ENCODE results near the gene GNG3. TPM values are rescaled to one million over a fixed set of nuclear protein-coding genes. Genes with fewer than 3 reads are reported as not detected.
"Not testable (repeated sequence)": the region's sequence is repeated elsewhere in the genome, so short reads cannot be mapped to it uniquely, and the experiment has no call there.

Gene GNG3
- total RNA-seq, 1 donor from 2014 or later, result not detected

GRCh38 chr11:62737196-62737595, 29.7 kb downstream of the GNG3 start:
- Histone ChIP-seq H3K27ac (no peak overlapping the region), H3K36me3 (peaks cover 84% of the 10 kb centered on the region), H3K9me3 (no peaks in the 10 kb centered on the region), H3K27me3 (no peaks in the 10 kb centered on the region), H3K4me1 (no peaks in the 10 kb centered on the region), H3K4me3 (no peak overlapping the region)
- TF ChIP-seq, protein P1, sequence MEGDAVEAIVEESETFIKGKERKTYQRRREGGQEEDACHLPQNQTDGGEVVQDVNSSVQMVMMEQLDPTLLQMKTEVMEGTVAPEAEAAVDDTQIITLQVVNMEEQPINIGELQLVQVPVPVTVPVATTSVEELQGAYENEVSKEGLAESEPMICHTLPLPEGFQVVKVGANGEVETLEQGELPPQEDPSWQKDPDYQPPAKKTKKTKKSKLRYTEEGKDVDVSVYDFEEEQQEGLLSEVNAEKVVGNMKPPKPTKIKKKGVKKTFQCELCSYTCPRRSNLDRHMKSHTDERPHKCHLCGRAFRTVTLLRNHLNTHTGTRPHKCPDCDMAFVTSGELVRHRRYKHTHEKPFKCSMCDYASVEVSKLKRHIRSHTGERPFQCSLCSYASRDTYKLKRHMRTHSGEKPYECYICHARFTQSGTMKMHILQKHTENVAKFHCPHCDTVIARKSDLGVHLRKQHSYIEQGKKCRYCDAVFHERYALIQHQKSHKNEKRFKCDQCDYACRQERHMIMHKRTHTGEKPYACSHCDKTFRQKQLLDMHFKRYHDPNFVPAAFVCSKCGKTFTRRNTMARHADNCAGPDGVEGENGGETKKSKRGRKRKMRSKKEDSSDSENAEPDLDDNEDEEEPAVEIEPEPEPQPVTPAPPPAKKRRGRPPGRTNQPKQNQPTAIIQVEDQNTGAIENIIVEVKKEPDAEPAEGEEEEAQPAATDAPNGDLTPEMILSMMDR (IDR thresholded peaks at IDR 0.05), result no peak
- intact Hi-C loops (cut with DNase I), result no loop called here
- no peak for DNase-seq
- no peak for ATAC-seq

- no peaks in the 10 kb centered on the region for H3K27me3 ChIP-seq
- no peak overlapping the region for H3K4me3 ChIP-seq
- no peak for ATAC-seq
- no peaks in the 10 kb centered on the region for H3K9me3 ChIP-seq
- DNase-seq, result no peak
- peaks cover 11% of the 10 kb centered on the region for H3K36me3 ChIP-seq
- peaks cover 9% of the 10 kb centered on the region for H3K4me1 ChIP-seq
- no peak overlapping the region for H3K27ac ChIP-seq
- intact Hi-C loops (cut with DNase I), result no loop called here
- TF ChIP-seq, protein P1 (IDR thresholded peaks at IDR 0.05), result no peak
Observed at GRCh38 chr11:62747475-62748160, 40.1 kb downstream of the GNG3 start.

- intact Hi-C loops (cut with DNase I); H3K4me3 ChIP-seq; H3K27me3 ChIP-seq; H3K27ac ChIP-seq; ATAC-seq; H3K9me3 ChIP-seq; DNase-seq: not testable (repeated sequence)
- peaks cover 11% of the 10 kb centered on the region for H3K36me3 ChIP-seq
- H3K4me1 ChIP-seq, result peaks cover 20% of the 10 kb centered on the region
Observed at GRCh38 chr11:62749931-62750330, 42.5 kb downstream of the GNG3 start.

DNA sequence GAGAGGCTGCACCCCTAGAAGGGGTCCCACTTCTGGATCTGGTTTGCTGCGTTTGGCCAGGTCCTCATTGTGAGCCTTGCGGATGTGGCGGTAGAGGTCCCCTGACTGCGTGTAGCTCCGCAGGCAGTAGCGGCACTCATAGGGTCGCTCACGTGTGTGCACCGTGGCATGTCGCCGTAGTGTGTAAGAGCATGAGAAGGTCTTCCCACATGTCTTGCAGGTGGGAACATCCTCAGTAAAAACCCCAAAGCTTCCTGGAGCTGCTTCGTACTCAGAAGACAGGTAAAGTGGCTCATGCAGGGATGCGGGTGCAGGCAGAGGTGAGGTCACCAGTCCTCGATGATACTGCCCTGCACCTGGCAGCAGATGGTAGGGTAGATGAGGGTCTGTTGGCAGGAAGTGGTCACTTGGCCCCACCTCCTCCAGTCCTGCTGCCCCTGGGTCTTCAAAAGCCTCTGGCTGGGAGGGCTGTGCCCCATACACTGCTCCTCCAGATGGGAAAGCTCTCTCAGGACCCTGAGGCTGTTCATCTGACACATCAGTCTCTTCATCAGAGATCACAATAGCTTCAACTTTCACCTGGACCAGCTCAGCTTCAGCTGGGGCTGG, 44.8 kb downstream of the GNG3 start:
- DNase-seq, result no peak
- ATAC-seq, result no peak
- peak overlapping the region; percentile 86 for H3K27ac ChIP-seq

DNA sequence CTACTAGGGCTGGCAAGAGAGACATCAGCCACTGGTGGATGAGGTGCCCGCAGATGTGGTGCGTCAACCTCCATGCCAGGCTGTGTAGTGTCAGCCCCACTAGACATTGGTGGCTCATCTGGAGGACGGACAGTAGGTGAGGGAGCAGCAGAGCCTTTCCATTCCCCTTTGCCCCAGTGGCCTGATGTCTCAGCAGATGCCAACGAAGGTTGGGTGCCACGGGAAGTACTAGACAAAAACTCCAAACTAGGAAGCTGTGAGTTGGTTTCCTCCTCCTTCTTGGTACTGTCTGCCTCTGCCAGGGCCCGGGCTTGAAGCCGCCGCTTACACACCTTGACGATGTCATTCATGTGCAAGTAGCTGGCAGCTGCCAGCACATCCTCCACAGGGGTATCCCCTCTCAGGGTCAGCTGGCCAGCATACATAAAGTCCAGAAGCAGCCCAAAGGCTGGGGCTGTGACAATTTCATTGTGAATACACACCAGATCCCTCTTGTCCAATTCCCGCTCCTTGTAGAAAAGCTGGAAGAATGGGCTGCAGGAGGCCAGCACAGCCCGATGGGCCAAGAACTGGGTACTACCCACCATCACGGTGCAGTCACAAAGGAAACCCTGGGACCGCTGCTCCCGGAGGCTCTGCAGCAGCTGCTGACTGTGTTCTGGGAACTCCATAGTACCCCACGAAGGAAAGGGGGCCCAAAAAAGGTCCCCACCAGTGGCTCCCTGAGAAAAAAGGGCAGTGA, 45.7 kb downstream of the GNG3 start:
- peaks cover 11% of the 10 kb centered on the region for H3K36me3 ChIP-seq
- H3K27ac ChIP-seq, result peak overlapping the region; percentile 86
- peaks cover 20% of the 10 kb centered on the region for H3K4me1 ChIP-seq
- H3K27me3 ChIP-seq, result no peaks in the 10 kb centered on the region
- DNase-seq (no peak), ATAC-seq (no peak)
- H3K4me3 ChIP-seq, result peak overlapping the region; percentile 64
- intact Hi-C loops (cut with DNase I), result no loop called here
- TF ChIP-seq, protein P1 (IDR thresholded peaks at IDR 0.05), result no peak
- H3K9me3 ChIP-seq, result no peaks in the 10 kb centered on the region

More for the DNA sequence above, 44.8 kb downstream of the GNG3 start:
- H3K4me1 ChIP-seq, result peaks cover 20% of the 10 kb centered on the region
- H3K9me3 ChIP-seq, result no peaks in the 10 kb centered on the region
- peaks cover 11% of the 10 kb centered on the region for H3K36me3 ChIP-seq
- intact Hi-C loops (cut with DNase I), result no loop called here
- H3K27me3 ChIP-seq, result no peaks in the 10 kb centered on the region
- no peak overlapping the region for H3K4me3 ChIP-seq
- TF ChIP-seq, protein P1 (IDR thresholded peaks at IDR 0.05), result no peak

Measured in upper lobe of right lung (tissue), 1 donor.